Activated CD8-positive, alpha-beta memory T cell treated with anti-CD3 and anti-CD28 coated beads, Interleukin-2, amount 50 U/mL, for 48 hours (primary cell): ENCODE data around the gene DDI2.
"Not testable (repeated sequence)": the region's sequence is repeated elsewhere in the genome, so short reads cannot be mapped to it uniquely, and the experiment has no call there.

ENCODE experiments used
- DNase-seq: peaks from one replicate; pipeline ENCODE4 v3.0.0-alpha.2; 2020

Gene DDI2

DNA sequence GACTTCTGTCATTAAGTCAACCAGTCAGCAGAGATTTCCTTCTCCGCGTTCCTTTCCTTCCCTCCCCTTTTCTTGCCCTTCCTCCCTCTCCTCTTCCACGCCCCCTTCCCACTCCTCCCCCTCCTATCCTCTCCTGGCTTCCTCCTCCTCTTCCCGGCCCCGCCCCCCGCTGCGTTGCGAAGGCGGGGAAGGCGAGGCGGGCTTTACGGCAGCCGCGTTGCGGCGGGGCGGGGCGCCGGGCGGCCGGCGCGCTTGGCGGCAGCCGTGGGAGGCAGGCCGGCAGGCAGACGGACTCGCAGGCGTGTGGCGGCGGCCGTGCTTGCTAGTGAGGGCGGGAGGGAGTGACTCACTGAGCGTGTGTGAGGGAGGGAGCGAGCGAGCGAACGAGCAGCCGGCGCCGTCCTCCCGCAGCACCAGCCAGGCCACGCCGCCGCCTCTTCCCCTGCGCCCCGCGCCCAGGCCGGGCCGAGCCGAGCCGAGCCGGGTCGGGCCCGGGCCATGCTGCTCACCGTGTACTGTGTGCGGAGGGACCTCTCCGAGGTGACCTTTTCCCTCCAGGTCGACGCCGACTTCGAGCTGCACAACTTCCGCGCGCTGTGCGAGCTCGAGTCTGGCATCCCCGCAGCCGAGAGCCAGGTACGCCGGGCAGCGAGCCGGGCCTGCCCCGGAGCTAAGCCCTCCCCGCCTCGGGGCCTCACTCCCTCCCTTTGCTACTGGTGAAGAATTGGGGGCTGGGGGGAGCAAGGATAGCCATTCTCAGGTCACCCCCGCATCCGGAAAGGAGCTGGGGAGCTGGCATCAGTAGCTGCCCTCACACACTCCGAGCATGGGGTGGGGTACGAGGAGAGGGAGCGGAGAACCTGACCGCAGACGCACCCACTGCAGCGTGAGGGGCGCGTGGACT, at the start of gene DDI2:
DDI2 (plus strand) TSS at position 286 of the 904 bp plus-strand sequence; CDS start at position 499, 213 bp downstream.
- DNase-seq: peak; percentile 95

DNA sequence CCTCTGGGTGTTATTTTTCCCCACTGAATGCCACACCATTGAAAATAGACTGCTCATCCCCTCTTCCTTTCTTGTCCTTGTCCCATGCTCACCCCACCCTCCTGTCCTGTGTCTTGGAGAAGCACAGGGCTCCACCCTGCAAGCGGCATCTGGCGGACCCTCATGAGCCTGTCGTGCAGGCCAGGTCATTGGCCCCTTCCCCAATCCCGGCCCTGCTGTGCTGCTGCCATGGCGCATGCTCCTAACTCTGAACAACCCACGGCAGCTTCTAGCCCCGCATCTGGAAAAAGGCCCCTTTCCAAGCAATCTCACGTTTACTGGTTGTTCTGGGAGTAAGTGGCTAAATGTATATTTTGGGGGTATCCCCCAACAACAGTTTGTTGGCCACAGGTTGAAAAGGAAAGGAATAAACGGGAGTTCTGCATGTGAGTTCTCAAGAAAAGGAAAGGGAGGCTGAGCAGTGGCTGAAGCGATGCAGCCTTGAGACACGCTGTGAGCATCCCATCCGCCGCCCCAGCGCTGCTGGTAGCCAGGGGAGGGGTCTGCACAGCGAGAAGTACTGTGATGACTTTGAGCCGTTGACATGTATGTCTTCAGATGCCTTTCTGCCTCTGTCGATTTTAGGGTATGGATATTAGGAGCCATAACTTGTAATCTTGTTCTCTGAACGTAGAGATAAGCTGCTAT, 48.7 kb upstream of the DDI2 start:
- no peak for DNase-seq

DNA sequence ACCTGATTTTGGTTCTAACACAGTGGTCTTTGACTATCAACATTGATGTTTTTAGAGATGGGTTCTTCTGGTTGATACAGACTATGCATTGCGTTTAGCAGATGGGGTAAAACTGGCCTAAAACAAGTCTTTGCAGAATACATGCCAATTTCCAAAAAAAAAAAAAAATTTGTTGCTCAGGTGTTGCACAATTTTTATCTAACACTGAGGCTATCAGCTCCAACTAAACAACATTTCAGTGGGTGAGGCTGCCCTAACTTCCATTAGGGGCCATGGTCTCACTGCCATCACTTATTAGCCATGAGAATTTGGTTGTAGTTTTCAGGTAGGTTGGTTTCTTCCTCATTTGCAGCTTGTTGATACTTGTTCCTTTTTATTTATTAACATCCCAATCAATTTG, 46.4 kb upstream of the DDI2 start:
- DNase-seq: no peak

DNA sequence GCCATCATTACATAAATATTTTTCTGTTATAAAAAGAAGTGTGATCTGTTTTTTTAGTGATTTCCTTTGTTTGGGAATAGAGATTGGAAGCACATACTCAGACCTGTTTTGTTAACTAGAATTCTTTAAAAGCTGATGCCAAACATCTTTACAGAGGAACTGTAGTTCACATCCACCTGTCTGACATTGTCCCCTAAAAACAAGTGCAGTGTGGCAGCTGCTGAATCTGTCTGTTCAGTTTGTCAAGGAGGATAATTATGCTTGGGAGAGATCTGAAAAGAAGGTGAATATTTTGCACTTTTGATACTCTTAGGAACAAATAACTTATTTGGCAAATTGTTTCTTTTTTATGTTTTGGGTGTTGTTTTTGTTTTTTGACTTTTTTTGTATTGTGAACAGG, 46.0 kb upstream of the DDI2 start:
- DNase-seq: no peak

DNA sequence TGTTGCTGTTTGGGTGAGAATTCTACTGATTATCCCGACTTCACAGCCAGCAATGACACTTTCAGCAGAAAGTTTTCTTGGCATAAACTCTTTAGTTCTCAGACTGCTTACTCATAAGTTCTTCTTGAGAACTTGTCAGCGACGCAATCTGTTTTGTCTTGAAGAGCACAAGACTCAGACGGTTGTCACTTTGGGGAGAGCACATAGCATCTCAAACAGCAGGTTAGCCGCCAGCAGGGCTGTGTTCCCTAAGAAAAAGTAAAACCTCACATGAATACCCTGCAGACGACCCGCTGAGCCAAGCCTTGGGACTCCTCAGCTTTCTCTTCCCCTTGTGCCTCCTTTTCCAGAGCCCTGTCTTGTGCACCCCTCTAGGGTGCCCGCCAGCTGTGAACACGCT, 43.8 kb upstream of the DDI2 start:
- no peak for DNase-seq

DNA sequence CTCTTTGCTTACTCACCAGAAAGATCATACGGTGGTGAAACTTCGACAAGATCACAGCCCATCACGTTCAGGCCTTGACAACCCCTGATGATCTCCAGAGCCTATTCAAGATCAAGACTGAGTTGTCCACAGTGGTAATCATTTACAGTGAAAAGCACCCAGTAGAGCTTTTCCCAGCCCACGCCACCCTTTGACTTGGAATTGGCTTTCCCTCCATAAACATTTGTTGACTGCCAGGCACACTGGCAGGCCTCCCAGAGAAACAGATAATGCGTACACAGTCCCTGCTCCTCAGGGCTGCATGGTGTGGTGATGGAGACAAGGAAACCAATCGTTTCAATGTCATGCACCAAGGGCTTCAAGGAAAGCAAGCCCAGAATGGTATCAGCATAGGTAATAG, 42.5 kb upstream of the DDI2 start:
- no peak for DNase-seq

DNA sequence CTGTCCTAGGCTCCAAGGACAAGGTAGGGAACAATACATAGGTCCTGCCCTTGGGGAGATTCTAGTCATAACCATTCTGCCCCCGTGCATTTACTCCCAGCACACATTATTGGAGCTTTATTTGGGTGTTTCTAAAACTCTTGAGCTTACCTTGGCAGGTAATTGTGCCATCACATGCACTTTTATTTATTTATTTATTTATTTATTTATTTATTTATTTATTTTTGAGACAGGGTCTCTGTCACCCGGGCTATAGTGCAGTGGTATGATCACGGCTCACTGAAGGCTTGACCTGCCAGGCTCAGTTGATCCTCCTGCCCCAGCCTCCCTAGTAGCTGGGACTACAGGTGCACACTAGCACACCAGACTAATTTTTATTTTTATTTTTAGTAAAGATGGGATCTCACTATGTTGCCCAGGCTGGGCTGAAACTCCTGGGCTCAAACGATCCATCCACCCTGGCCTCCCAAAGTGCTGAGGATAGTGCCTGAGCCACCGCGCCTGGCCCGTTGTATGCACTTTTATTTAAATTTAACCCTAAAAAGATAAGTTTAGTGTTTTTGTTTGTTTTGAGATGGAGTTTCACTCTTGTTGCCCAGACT, 41.6 kb upstream of the DDI2 start:
- no peak for DNase-seq

DNA sequence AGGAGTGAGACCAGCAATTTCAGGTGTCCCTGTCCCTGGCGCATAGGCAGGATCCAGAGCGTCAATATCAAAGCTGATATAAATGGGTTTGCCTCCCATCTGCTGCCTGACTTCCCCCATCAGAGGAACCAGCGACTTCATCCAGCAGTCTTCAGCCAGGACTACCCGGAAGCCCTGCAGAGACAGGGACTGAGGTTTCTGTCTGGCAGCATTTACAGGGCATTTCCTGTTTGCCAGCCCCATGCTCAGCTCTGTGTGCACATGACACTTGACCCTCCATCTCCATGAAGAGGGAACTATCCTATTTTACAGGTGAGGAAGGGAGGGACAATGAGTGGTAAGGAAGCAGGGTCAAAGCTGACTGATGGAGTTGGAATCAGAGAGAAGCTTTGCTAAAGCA, 39.6 kb upstream of the DDI2 start:
- no peak for DNase-seq

DNA sequence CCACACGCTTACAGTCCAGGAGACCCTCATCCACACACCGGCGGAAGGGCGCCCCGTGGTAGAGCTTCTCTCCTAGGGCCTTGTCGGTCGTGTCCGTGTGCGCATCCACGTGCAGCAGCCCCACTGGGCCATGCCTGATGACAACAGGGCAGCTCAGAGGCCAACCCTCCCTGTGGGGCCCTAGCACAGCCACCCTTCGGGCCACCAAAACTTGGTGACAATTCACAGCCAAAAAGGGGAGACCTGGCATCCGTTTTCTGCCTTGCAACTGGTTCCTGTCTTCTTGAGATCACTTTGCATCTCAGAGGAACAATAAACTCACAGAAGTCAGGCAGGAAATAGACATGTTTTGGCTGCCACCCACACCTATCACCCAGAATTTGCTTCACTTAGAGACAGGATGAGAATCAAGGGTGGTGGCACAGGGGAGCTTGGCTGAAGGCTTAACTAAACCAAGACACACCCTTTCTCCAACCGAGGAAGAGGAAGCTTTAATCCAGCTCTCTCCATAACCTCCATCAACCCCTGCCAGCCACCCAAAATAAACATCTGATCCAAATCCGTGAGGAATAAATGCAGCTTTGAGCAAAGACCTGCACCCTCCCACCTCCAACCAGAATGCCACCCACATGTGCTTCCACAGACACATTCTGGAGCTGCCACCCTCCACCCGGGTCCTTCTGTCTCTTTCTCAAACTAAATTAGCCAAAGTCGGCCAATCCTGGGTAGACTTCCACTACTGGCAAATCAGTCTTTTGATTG, 38.2 kb upstream of the DDI2 start:
- DNase-seq: peak; percentile 58

DNA sequence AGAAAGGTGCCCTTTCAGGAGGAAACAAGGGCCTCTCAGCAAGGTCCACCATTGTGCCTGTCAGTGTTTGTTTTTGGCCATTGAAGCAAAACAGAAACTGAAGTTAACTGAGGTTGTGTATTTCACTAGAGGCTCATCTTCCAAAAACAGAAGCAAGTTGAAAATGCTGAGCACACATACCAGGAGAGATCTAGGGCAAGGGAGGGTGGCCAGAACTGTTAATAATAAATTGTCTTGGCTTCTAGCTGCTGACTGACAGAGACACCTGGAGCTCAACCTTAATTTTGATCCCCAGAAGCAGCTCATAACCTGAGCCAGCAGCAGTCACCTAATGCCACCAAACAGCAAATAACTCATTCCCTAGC, 37.6 kb upstream of the DDI2 start:
- DNase-seq: no peak

DNA sequence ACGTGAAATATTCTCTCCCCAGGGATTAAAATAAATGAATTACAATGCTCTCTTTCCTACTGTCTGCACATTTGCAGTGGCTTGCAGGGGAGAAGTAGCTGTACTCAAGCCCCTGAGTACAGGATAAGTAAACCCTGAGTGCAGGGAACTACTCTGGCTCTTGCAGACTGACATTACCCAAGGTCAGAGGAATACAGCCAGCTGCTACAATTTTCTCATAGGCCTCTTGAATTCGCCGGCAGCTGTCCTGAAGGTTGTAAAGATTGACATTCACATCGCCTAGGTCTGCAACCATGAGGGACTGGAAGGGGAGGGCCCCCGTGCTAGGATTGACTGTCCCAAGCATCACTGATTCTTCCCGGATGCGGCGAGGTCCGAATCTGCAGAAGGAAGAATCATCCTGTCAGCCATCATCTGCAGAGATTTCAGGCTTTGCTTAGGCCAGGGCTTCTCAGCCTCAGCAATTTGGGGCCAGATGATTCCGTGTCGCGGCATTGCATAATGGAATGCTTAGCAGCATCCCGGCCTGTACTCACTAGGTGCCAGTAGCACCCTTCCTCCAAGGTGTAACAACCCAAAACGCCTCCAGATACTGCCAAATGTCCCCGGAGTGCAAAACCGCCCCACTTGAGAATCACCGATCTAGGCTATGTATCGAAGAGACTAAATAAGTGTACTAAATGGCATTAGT, 34.1 kb upstream of the DDI2 start:
- DNase-seq: no peak

DNA sequence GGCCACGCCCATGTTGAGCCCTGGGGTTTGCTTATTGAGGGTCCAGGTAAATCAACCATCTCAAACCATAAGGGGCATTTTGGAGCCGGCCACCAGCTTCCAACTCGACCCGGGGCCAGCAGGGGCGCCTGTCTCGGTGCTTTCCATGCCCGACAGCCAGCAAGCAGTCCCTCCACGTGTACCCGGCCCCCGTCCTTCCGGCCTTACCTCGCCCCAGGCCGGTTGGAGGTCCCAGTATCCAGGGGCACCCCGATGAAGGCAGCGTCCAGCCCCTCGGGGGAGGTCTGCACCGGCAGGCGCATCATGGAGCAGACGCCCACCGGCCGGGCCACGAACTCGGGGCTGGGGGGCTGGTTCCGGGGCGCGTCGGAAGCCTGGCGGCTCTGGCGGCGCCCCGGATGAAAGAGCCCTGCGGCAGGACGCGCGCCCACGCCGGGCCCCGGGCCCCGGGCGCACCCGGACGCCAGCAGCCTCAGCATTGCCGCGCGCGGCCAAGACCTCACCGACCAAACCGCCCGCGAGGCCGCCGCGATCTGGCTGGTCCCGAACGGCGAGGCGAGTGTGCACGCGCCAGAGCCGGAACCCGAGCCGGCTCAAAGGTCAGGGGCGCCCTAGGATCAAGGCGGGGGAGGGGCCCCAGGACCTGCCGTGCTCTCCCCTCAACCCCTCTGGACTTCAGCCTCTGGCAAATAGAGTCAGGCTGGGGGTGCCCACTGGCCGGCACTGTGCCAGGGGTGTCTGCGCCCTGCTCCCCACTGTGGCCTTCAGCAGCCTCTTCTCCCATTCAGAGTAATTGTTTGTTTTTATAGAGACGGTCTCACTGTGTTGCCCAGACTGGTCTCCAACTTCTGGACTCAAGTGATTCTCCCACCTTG, 32.5 kb upstream of the DDI2 start, which contains the start of gene AGMAT:
AGMAT (minus strand) TSS at position 563 of the 875 bp plus-strand sequence; CDS start at position 479, 84 bp downstream.
- DNase-seq: peak; percentile 86

DNA sequence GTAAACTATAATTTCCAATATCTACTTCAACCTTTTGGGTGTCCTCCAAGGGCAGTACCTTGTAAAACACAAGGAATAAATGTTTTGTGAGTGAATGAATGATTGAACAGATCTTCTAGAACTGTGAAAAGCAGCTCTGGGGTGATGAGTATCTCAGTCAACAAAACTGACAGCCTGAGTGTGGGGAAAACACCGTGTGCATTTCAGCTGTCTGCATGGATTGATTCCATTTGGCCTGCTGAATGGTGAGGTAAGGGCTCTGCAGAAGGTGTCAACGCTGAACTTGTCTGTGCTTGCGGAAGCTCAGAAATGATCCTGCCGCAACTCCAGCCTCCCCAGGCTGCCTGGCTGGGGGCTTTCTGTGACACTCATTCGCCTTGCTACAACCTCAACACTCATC, 25.0 kb upstream of the DDI2 start:
- no peak for DNase-seq

DNA sequence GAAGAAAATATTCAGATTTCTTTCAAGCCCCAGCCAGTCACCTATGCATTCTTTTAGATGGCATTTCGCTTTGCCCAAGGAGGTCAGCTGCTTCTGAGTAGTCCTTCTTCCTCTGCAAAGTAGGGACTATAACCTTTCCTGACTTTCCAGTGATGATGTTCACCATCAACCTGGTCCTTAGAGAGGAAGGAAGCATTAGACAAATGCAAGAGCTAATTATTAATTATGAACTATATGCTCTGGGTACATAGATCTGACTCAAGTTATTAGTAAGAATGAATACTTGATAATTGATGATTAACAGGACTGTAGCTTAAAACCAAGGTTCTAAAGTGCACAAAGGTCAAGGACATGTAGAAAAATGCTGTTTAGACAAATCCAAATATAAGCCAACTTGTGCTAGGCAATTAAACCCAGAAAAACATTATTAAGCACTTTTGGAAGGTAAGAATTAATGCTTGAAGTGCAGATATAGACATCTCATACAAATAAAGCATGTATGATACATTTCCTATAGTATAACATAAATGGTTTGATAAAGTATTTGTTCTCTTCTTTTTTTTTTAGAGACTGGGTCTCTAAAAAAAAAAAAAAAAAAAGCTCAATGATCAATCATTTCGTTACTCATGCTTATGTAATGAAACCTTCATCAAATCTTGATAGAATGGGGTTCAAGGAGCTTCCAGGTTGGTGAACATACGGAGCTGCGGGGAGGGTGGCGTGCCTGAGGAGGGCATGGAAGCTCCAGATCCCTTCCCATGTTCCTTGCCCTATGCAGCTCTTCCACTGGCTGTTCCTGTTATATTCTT, 21.2 kb upstream of the DDI2 start:
- no peak for DNase-seq

DNA sequence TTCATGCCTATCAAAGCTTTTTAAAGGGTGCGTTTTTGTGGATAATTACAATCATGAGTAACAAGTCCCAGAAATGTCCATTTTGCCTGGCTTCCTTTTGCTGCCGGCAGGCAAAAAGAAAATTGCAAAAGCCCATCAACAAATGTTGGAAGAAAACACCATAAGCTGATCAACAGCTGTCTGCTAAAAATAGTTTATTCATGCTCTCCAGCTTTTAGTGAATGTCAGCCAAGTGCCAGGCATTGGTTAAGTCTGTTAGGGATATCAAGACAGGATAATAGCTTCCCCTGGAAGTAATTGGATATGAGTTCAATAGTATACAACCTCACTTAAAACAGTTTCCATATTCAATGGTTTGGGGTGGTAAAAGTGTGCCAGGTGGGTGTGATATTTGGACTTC, 18.8 kb upstream of the DDI2 start:
- no peak for DNase-seq

DNA sequence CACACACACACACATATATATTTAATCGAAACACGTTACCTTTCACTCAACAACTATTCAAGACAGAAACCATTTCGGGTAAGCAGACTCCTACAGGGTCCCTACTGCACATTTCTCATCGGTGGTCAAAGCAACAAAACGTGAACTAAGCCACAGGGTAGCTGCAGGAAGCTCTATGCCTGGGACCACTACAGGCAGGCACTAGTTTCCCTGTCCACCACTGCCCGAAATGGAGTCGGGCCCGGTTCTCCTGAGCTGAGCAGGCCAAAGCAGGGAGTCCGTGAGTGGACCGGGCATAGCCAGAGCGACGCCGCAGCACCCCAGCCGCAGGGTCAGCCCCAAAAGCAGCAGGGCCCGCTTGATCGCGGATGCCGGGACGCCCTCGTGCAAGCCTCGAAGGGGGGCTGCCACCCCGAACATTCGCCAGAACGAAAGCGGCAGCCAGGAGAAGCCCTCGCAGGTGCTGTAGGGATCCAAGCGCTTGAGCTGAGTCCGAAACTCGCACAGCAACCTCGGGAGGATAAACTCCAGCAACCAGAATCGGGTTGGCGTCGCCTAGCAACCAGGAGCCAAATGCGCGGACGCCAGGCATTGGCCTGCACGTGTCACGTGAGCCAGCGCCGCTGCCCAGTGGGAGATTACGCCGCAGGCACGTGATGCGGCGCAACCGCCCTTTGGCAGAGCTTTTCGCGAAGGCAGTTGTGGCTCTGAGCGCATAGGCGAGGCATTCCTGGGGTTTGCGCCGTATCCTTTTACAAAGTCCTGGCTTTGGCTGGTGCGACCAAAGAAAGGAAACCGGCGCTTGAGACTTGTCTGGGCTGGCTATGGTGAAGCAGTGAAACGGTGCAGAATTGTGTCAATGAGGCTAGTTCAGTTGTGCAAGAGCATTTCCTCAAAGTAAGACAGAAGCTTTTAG, 13.9 kb upstream of the DDI2 start:
- peak; percentile 93 for DNase-seq

DNA sequence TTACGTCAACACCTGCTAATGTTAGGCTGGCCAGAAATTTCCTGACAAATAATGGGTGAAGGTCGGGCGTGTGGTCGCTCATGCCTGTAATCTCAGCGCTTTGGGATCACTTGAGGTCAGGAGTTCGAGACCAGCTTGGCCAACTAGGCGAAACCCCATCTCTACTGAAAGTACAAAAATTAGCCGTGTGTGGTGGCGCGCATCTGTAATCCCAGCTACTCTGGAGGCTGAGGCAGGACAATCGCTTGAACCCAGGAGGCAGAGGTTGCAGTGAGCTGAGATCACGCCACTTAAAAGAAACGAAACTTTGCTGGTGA, 13.3 kb upstream of the DDI2 start:
- not testable (repeated sequence) for DNase-seq

DNA sequence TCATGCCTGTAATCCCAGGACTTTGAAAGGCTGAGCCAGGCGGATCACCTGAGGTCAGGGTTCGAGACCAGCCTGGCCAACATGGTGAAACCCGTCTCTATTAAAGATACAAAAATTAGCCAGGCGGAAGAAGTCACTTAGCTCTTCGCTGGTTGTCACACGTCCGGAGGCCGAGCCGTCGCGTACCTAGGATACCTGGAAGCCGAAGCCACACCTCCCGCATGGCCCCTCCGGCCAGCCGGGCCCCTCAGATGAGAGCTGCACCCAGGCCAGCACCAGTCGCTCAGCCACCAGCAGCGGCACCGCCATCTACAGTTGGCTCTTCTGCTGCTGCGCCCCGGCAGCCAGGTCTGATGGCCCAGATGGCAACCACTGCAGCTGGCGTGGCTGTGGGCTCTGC, 12.9 kb upstream of the DDI2 start:
- not testable (repeated sequence) for DNase-seq
